VCaP (cell line): ENCODE measurements around the gene TPP2.

ENCODE experiments used
- H3K27ac ChIP-seq: fragments of 450-650 bp; 2 replicates; pipeline ENCODE4 v1.5.1; 2017
- CTCF ChIP-seq: fragments of 450-650 bp; conservative IDR thresholded peaks from 2 replicates; pipeline ENCODE4 v1.5.1; 2017; ENCODE audit warnings: mild to moderate bottlenecking, moderate library complexity

The TPP2 gene

DNA sequence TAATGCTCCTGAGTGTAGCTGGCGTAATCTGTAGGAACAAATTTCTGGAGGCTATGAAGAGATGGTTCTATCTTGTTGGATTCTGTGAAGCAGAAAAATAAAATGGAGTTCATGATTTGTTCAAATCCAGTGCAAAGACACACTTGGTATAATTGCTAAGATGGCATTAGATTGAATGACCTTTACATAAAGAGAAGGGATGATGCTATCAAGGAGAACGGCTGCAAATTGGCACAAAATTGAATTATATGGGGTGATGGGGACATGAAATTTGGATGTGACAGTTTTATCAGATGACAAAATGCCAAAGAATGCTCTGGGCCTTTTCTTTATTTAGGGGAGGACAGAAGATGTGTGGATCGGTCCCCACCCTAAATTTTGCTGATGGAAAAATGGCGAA, 94.1 kb downstream of the TPP2 start:
- no peak for TF ChIP-seq CTCF
- H3K27ac ChIP-seq = no peak overlapping the region

DNA sequence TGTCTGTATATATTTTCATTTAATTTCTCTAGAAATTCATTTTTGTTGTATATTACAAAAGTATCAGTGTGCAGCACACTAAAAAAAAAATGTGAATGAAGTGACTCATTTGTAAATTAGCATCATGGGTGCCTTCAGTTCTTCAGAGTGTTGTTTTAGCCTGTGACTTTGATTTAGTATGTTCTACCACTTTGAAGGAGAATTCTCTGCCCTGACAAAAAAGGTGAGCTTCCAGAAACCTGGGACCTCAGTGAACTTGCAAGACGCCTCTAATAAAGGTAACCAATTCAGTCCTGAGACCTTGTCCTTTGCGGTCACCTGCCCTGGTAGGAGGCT, 95.7 kb downstream of the TPP2 start:
- TF ChIP-seq CTCF = no peak
- H3K27ac ChIP-seq = no peak overlapping the region

DNA sequence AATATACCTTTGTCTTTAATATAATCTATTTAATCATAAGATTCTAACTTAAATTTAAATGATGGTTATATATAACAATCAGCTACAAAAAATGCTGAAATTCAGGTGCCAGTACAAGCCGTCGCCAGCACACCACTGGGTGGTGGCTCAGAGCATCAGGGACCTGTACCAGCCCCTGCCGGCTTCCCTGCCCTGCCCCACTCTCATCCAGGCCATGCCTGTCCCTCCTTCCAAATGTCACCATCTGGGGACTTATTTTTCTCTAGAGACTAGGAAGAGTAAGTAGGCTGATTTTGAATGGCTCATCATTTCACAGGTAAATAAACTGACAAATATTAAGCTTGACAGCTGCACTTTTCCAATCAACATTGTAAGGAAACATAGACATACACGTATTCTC, 96.5 kb downstream of the TPP2 start:
- TF ChIP-seq CTCF = no peak

DNA sequence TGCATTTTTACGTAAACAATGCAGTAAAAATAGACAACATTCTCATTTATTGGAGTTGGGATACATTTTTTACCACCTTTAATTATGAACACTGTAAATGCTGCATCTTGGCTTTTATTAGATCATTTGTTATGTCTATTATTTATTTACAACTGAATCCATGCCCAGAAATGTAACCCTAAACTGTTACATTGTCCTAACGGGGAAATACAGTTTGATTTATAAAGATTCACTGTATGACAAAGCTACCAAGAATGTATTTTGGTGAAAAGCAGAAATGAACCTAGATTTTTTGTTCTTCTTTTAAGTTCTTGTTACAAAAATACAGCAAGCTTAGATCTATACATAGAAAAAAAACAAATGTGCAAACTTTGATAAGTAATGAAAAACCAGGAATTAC, 97.0 kb downstream of the TPP2 start:
- TF ChIP-seq CTCF = no peak
- H3K27ac ChIP-seq = no peak overlapping the region

More for the DNA sequence above, 96.5 kb downstream of the TPP2 start:
- H3K27ac ChIP-seq = no peak overlapping the region

DNA sequence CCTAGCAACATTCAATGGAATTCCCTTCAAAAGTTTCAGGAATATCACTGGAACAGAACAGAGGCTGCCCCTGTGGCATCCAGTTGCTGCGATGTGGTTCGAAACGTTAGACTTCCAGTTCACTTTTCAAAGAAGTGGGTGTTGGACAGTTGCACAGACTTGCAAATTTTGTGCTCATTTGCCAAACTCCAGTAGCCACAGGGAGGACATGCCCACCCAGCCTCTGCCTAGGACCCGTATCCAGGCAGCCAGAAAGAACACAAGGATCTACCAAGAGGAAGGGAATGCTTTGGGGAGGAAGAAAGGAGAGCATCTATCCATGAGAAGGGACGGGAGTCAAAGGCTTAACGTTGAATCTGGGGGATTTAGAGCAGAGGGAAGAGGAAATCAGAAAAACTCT, 98.2 kb downstream of the TPP2 start, which contains the start of gene METTL21C:
METTL21C (minus strand) TSS at position 108 of the 400 bp plus-strand sequence. CDS start 546 bp downstream, outside the sequence.
- TF ChIP-seq CTCF = no peak
- no peak within 1 kb of the TSS for H3K27ac ChIP-seq

DNA sequence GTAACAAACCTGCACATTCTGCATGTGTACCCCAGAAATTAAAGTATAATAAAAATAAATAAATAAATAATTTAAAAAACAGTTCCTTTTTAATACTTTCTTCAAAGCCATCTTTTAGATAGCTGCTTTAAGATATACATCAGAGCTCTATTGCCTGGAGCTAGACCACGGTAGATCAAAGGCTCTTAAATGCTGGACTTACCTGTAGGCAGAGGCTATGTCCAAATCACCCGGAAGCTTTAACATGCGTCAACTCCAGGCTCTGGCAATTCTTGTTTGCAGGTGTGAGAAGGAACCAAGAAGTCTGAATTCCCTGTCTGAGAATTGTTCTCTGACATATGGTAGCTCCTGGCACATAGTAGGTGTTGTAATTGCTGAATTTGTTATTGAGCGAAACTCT, 99.7 kb downstream of the TPP2 start:
- no peak for TF ChIP-seq CTCF
- H3K27ac ChIP-seq = no peak overlapping the region

DNA sequence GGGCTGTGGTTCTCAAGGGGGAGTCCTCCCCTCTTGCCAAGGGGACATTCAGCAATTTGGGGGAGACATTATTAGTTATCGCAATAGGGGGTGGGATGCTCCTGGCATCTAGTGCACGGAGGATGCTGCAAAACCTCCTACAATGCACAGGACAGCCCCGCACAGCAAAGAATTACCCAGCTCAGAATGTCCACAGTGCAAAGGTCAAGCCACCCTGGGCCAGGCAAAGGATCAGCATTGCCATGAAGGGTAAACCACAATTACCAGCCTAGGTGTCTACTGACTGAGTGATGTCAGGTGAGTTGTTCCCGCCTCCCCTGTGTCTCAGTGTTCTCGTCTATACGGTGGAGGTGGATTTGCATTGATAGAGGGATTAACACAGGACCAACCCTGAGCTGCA, 100.5 kb downstream of the TPP2 start:
- TF ChIP-seq CTCF = no peak
- H3K27ac ChIP-seq = no peak overlapping the region
